Suprapubic skin (tissue), 4 donors: ENCODE results near the gene PIEZO1.

Experiments used
- EP300 ChIP-seq: sonication (generic); formaldehyde crosslinking; IDR thresholded peaks from one replicate; pipeline ENCODE4 v1.6.1; 2017; ENCODE audit warnings: antibody characterized with exemption
- POLR2A ChIP-seq, 2 donors: fragments of 450-650 bp; IDR thresholded peaks; one replicate each; pipeline ENCODE4 v1.6.1; 2017; ENCODE audit warnings: antibody characterized with exemption in 2 of 2, mild to moderate bottlenecking in 2 of 2, moderate library complexity in 2 of 2
- POLR2AphosphoS5 ChIP-seq, 3 donors: sonication (generic); formaldehyde crosslinking; IDR thresholded peaks; one replicate each; pipeline ENCODE4 v1.6.1; 2017; ENCODE audit warnings: antibody characterized with exemption in 3 of 3
- TF ChIP-seq, protein P1 (sequence below), 2 donors: fragments of 200-600 bp in 1 of 2; fragments of 450-650 bp in 1 of 2; sonication (generic) in 1 of 2; IDR thresholded peaks; one replicate each; pipeline ENCODE4 v1.5.1; 2016 to 2019; ENCODE audit warnings: antibody characterized with exemption in 2 of 2, mild to moderate bottlenecking in 1 of 2, moderate library complexity in 1 of 2

DNA sequence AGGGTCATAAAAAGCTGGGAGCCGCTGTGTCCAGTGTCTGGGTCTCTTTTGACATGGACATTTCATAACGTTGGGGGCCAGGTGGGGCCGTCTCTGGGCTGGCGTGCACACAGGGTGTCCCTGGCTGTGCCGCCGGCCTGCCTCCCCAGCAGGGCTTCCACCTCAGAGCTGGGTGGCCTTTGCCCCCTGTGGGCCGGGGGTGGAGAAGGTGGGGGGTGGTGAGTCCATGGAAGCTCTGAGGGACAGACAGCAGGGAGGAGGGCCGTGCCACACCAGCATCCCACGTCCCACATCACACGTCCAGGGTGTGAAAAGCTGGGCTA is 97.8 kb downstream of the PIEZO1 start:
- TF ChIP-seq POLR2A (IDR thresholded peaks at IDR 0.05) (no peak), EP300 (no peak), POLR2AphosphoS5 (IDR thresholded peaks at IDR 0.05) (no peak)
- TF ChIP-seq, protein P1, sequence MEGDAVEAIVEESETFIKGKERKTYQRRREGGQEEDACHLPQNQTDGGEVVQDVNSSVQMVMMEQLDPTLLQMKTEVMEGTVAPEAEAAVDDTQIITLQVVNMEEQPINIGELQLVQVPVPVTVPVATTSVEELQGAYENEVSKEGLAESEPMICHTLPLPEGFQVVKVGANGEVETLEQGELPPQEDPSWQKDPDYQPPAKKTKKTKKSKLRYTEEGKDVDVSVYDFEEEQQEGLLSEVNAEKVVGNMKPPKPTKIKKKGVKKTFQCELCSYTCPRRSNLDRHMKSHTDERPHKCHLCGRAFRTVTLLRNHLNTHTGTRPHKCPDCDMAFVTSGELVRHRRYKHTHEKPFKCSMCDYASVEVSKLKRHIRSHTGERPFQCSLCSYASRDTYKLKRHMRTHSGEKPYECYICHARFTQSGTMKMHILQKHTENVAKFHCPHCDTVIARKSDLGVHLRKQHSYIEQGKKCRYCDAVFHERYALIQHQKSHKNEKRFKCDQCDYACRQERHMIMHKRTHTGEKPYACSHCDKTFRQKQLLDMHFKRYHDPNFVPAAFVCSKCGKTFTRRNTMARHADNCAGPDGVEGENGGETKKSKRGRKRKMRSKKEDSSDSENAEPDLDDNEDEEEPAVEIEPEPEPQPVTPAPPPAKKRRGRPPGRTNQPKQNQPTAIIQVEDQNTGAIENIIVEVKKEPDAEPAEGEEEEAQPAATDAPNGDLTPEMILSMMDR (IDR thresholded peaks at IDR 0.05): no peak
